HEK293 (cell line): ENCODE measurements around the gene DGKB.

Experiments
- CTCF ChIA-PET: fragments of 350-600 bp; formaldehyde crosslinking; extraction: SDS; loops from one replicate; lab custom pipeline; 2021; ENCODE audit warnings: antibody characterized with exemption; lab: Yijun Ruan, JAX
- POLR2A ChIA-PET: fragments of 300-600 bp; formaldehyde crosslinking; extraction: SDS; loops from one replicate; lab custom pipeline; 2020; ENCODE audit warnings: antibody characterized with exemption, inconsistent platforms; lab: Yijun Ruan, JAX
- H3K27ac ChIP-seq: fragments of 200-500 bp; sonication (Bioruptor generic); 2 replicates; pipeline ENCODE4 v1.5.1; 2014; ENCODE audit warnings: low read depth, low read length, control low read depth, inconsistent platforms; ENCODE audit errors: extremely low read depth
- H3K36me3 ChIP-seq, 2 experiments: fragments of 200-500 bp in 1 of 2; sonication (Bioruptor generic) in 1 of 2; 1 replicate in 1 of 2; 2 replicates in 1 of 2; pipeline ENCODE4 v1.5.1; 2014 to 2017; ENCODE audit warnings: inconsistent platforms in 2 of 2, low read length in 2 of 2; ENCODE audit not compliant: control insufficient read depth in 2 of 2, insufficient read depth in 1 of 2
- H3K4me1 ChIP-seq: fragments of 200-500 bp; sonication (Bioruptor generic); 2 replicates; pipeline ENCODE4 v1.5.1; 2014; ENCODE audit warnings: mild to moderate bottlenecking, low read length, inconsistent platforms; ENCODE audit not compliant: control insufficient read depth, insufficient read depth
- H3K4me3 ChIP-seq: 2 replicates; pipeline ENCODE4 v1.5.1; 2011; ENCODE audit warnings: low read depth, mild to moderate bottlenecking, control low read depth, low read length, moderate library complexity
- H3K9me3 ChIP-seq: fragments of 200-500 bp; sonication (Bioruptor generic); 2 replicates; pipeline ENCODE4 v1.5.1; 2014; ENCODE audit warnings: low read depth, low read length, inconsistent platforms; ENCODE audit not compliant: control insufficient read depth, insufficient read depth
- KLF17 ChIP-seq: fragments of 450-650 bp; formaldehyde crosslinking; IDR thresholded peaks from 2 replicates; pipeline ENCODE4 v1.5.1; 2016; ENCODE audit warnings: missing biosample characterization, missing genetic modification characterization
- PRDM2 ChIP-seq: fragments of 450-650 bp; formaldehyde crosslinking; IDR thresholded peaks from 2 replicates; pipeline ENCODE4 v1.5.1; 2016; ENCODE audit warnings: missing biosample characterization, missing genetic modification characterization, borderline replicate concordance
- SCRT2 ChIP-seq: fragments of 450-650 bp; formaldehyde crosslinking; IDR thresholded peaks from 2 replicates; pipeline ENCODE4 v1.5.1; 2016; ENCODE audit warnings: missing biosample characterization, missing genetic modification characterization
- TRIM28 ChIP-seq: IDR thresholded peaks from 2 replicates; pipeline ENCODE4 v1.6.1; 2011; ENCODE audit warnings: low read length, control low read depth, borderline replicate concordance
- ZBTB20 ChIP-seq: fragments of 450-650 bp; formaldehyde crosslinking; IDR thresholded peaks from 2 replicates; pipeline ENCODE4 v1.5.1; 2016; ENCODE audit warnings: missing biosample characterization, missing genetic modification characterization
- ZBTB48 ChIP-seq: fragments of 450-650 bp; formaldehyde crosslinking; IDR thresholded peaks from 2 replicates; pipeline ENCODE4 v1.5.1; 2016; ENCODE audit warnings: missing biosample characterization, missing genetic modification characterization
- ZFP69B ChIP-seq: fragments of 450-650 bp; formaldehyde crosslinking; IDR thresholded peaks from 2 replicates; pipeline ENCODE4 v1.5.1; 2016; ENCODE audit warnings: missing biosample characterization, missing genetic modification characterization
- ZNF140 ChIP-seq: fragments of 450-650 bp; formaldehyde crosslinking; IDR thresholded peaks from 2 replicates; pipeline ENCODE4 v1.5.1; 2016; ENCODE audit warnings: missing biosample characterization, missing genetic modification characterization
- ZNF24 ChIP-seq: fragments of 450-650 bp; formaldehyde crosslinking; IDR thresholded peaks from 2 replicates; pipeline ENCODE4 v1.5.1; 2016; ENCODE audit warnings: missing biosample characterization, missing genetic modification characterization
- ZNF26 ChIP-seq: fragments of 450-650 bp; formaldehyde crosslinking; IDR thresholded peaks from 2 replicates; pipeline ENCODE4 v1.5.1; 2016; ENCODE audit warnings: missing biosample characterization, missing genetic modification characterization
- ZNF266 ChIP-seq: fragments of 450-650 bp; formaldehyde crosslinking; IDR thresholded peaks from 2 replicates; pipeline ENCODE4 v1.5.1; 2016; ENCODE audit warnings: missing biosample characterization, missing genetic modification characterization, low read depth
- ZNF274 ChIP-seq, 2 experiments: fragments of 200-500 bp in 1 of 2; fragments of 450-650 bp in 1 of 2; sonication (Bioruptor generic) in 1 of 2; formaldehyde crosslinking in 1 of 2; IDR thresholded peaks; 2 replicates each; pipeline versions ENCODE4 v1.5.1 to v1.6.1; 2014 to 2016; ENCODE audit warnings: borderline replicate concordance in 1 of 2, inconsistent platforms in 1 of 2, low read length in 1 of 2, missing biosample characterization in 1 of 2, missing genetic modification characterization in 1 of 2
- ZNF398 ChIP-seq: fragments of 450-650 bp; formaldehyde crosslinking; IDR thresholded peaks from 2 replicates; pipeline ENCODE4 v1.5.1; 2017; ENCODE audit warnings: missing biosample characterization, missing genetic modification characterization
- ZNF558 ChIP-seq: fragments of 450-650 bp; formaldehyde crosslinking; IDR thresholded peaks from 2 replicates; pipeline ENCODE4 v1.5.1; 2016; ENCODE audit warnings: missing biosample characterization, missing genetic modification characterization
- ZNF623 ChIP-seq: fragments of 450-650 bp; formaldehyde crosslinking; IDR thresholded peaks from 2 replicates; pipeline ENCODE4 v1.5.1; 2016; ENCODE audit warnings: missing biosample characterization, missing genetic modification characterization
- TF ChIP-seq, protein P1 (sequence below): fragments of 450-650 bp; formaldehyde crosslinking; IDR thresholded peaks from 2 replicates; pipeline ENCODE4 v1.5.1; 2016; ENCODE audit warnings: missing biosample characterization, missing genetic modification characterization
- TF ChIP-seq, protein P2 (sequence below): fragments of 450-650 bp; formaldehyde crosslinking; IDR thresholded peaks from 2 replicates; pipeline ENCODE4 v1.5.1; 2016; ENCODE audit warnings: missing biosample characterization, missing genetic modification characterization
- TF ChIP-seq, protein P3 (sequence below): sonication (generic); formaldehyde crosslinking; IDR thresholded peaks from 2 replicates; pipeline ENCODE4 v1.8.1; 2022; ENCODE audit warnings: mild to moderate bottlenecking, moderate library complexity, missing genetic modification reagents

DGKB gene

DNA sequence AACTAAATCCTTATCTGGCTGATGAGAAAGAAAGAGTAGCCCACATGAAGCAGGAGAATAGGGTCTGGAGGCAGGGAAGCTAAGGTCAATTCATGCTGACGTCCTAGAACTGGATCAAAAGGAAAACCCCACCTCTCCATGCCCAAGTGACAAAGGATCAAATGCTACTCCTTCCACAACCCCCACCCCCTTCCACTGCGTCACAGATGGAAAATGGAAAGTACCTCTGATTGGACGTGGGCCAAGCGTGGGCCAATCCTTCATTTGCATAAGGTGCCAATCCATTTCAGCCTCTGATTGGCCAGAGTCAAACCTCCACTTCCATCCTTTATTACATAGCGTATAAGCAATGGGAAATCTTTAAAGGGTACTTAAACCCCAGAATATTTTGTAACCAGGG lies 481.8 kb downstream of the DGKB start (continued):
- TF ChIP-seq, protein P1, sequence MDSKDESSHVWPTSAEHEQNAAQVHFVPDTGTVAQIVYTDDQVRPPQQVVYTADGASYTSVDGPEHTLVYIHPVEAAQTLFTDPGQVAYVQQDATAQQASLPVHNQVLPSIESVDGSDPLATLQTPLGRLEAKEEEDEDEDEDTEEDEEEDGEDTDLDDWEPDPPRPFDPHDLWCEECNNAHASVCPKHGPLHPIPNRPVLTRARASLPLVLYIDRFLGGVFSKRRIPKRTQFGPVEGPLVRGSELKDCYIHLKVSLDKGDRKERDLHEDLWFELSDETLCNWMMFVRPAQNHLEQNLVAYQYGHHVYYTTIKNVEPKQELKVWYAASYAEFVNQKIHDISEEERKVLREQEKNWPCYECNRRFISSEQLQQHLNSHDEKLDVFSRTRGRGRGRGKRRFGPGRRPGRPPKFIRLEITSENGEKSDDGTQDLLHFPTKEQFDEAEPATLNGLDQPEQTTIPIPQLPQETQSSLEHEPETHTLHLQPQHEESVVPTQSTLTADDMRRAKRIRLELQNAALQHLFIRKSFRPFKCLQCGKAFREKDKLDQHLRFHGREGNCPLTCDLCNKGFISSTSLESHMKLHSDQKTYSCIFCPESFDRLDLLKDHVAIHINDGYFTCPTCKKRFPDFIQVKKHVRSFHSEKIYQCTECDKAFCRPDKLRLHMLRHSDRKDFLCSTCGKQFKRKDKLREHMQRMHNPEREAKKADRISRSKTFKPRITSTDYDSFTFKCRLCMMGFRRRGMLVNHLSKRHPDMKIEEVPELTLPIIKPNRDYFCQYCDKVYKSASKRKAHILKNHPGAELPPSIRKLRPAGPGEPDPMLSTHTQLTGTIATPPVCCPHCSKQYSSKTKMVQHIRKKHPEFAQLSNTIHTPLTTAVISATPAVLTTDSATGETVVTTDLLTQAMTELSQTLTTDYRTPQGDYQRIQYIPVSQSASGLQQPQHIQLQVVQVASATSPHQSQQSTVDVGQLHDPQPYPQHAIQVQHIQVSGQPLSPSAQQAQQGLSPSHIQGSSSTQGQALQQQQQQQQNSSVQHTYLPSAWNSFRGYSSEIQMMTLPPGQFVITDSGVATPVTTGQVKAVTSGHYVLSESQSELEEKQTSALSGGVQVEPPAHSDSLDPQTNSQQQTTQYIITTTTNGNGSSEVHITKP (tag by site-specific recombination) = no peak
- no peak for TF ChIP-seq ZNF274 (IDR thresholded peaks at IDR 0.05; ENCODE audit: low read length)
- TF ChIP-seq ZNF274 (tag by site-specific recombination; IDR thresholded peaks at IDR 0.05; ENCODE audit: borderline replicate concordance) = no peak
- no peak for TF ChIP-seq ZNF398 (tag by site-specific recombination)
- no peak for TF ChIP-seq ZNF623 (tag by site-specific recombination)
- no peak for TF ChIP-seq ZFP69B (tag by site-specific recombination)
- no peak for TF ChIP-seq ZNF24 (tag by site-specific recombination)
- TF ChIP-seq, protein P2, sequence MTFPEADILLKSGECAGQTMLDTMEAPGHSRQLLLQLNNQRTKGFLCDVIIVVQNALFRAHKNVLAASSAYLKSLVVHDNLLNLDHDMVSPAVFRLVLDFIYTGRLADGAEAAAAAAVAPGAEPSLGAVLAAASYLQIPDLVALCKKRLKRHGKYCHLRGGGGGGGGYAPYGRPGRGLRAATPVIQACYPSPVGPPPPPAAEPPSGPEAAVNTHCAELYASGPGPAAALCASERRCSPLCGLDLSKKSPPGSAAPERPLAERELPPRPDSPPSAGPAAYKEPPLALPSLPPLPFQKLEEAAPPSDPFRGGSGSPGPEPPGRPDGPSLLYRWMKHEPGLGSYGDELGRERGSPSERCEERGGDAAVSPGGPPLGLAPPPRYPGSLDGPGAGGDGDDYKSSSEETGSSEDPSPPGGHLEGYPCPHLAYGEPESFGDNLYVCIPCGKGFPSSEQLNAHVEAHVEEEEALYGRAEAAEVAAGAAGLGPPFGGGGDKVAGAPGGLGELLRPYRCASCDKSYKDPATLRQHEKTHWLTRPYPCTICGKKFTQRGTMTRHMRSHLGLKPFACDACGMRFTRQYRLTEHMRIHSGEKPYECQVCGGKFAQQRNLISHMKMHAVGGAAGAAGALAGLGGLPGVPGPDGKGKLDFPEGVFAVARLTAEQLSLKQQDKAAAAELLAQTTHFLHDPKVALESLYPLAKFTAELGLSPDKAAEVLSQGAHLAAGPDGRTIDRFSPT (tag by site-specific recombination) = no peak
- TF ChIP-seq ZBTB48 (tag by site-specific recombination) = no peak
- TF ChIP-seq ZNF26 (tag by site-specific recombination) = no peak
- no peak for TF ChIP-seq TRIM28

DNA sequence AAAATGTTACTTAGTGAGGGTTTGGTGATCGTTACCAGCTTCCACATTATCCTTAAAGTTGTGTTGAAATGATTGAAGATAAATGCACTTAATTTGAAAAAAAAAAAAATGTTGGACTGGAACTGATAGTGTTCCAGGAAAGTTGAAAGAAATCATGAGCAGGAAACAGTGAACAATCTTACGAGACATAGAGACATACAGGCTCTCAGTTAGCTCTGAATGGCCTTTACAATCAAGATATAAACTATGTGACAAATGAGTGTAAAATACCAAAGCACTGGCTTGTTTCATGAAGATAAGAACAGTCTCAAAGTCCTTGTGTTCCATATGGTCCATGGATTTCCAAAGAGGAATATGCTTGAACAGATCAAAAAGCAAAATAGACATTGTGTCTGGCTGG lies 483.0 kb downstream of the DGKB start:
- ChIA-PET CTCF (interaction anchor here (0.7 kb wide), 1 partner anchor 677 kb away, joined by 3 read pairs; no protein-coding TSS in a partner anchor), POLR2A (no interaction called here)
- H3K36me3 ChIP-seq = no peaks in the 10 kb centered on the region
- no peaks in the 10 kb centered on the region for H3K9me3 ChIP-seq
- TF ChIP-seq ZNF558 (tag by site-specific recombination) = no peak
- no peak for TF ChIP-seq KLF17 (tag by site-specific recombination)
- TF ChIP-seq SCRT2 (tag by site-specific recombination) = no peak
- no peak for TF ChIP-seq PRDM2 (tag by site-specific recombination)
- TF ChIP-seq, protein P3, sequence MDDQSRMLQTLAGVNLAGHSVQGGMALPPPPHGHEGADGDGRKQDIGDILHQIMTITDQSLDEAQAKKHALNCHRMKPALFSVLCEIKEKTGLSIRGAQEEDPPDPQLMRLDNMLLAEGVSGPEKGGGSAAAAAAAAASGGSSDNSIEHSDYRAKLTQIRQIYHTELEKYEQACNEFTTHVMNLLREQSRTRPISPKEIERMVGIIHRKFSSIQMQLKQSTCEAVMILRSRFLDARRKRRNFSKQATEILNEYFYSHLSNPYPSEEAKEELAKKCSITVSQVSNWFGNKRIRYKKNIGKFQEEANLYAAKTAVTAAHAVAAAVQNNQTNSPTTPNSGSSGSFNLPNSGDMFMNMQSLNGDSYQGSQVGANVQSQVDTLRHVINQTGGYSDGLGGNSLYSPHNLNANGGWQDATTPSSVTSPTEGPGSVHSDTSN = no peak
- TF ChIP-seq ZBTB20 (tag by site-specific recombination) = no peak
- TF ChIP-seq ZNF140 (tag by site-specific recombination) = no peak
- TF ChIP-seq ZNF266 = no peak
- no peak overlapping the region for H3K27ac ChIP-seq
- H3K4me3 ChIP-seq = no peak overlapping the region
- no peaks in the 10 kb centered on the region for H3K4me1 ChIP-seq
